SK-N-SH (cell line): ENCODE measurements around the gene SRGAP1. TPM values are rescaled to one million over a fixed set of nuclear protein-coding genes. Genes with fewer than 3 reads are reported as not detected.

Experiments
- CTCF ChIA-PET: fragments of 300-600, 350-600 bp; formaldehyde crosslinking; extraction: SDS; loops from one replicate; lab custom pipeline; 2021; lab: Yijun Ruan, JAX
- POLR2A ChIA-PET: fragments of 350-600 bp; sonication (Branson Sonifier 250); formaldehyde crosslinking; extraction: SDS; loops from one replicate; lab custom pipeline; 2020; ENCODE audit warnings: antibody characterized with exemption, inconsistent platforms; lab: Yijun Ruan, JAX
- DNase-seq: peaks from one replicate; pipeline ENCODE4 v3.0.0; 2012
- H2AFZ ChIP-seq: fragments of 200-600 bp; sonication (generic); 2 replicates; pipeline ENCODE4 v1.8.1; 2016; ENCODE audit warnings: antibody characterized with exemption, mild to moderate bottlenecking, low read depth
- H3F3A ChIP-seq: fragments of 200-600 bp; sonication (generic); replicated peaks from 2 replicates; pipeline ENCODE3; 2016; ENCODE audit warnings: antibody characterized with exemption, mild to moderate bottlenecking; ENCODE audit not compliant: insufficient read depth
- H3K27ac ChIP-seq, 2 experiments: fragments of 200-500 bp in 1 of 2; fragments of 200-600 bp in 1 of 2; sonication (Bioruptor generic) in 1 of 2; sonication (generic), shearing (Covaris generic) in 1 of 2; 2 replicates each; pipeline versions ENCODE4 v1.5.1 to v1.6.1; 2014 to 2016; ENCODE audit warnings: low read depth in 2 of 2, inconsistent platforms in 1 of 2, low read length in 1 of 2, mild to moderate bottlenecking in 1 of 2, mixed read lengths in 1 of 2
- H3K27me3 ChIP-seq: fragments of 200-600 bp; sonication (generic), shearing (Covaris generic); 2 replicates; pipeline ENCODE4 v1.6.1; 2016; ENCODE audit warnings: mixed run types; ENCODE audit not compliant: insufficient read depth
- H3K36me3 ChIP-seq, 2 experiments: fragments of 200-500 bp in 1 of 2; fragments of 200-600 bp in 1 of 2; sonication (Bioruptor generic) in 1 of 2; sonication (generic) in 1 of 2; replicated peaks in 1 of 2; 2 replicates each; pipeline versions ENCODE3 to v1.5.1; 2014 to 2016; ENCODE audit warnings: low read length in 1 of 2, mild to moderate bottlenecking in 1 of 2; ENCODE audit not compliant: insufficient read depth in 2 of 2, control insufficient read depth in 1 of 2
- H3K4me1 ChIP-seq, 2 experiments: fragments of 200-500 bp in 1 of 2; fragments of 200-600 bp in 1 of 2; sonication (Bioruptor generic) in 1 of 2; sonication (generic), shearing (Covaris generic) in 1 of 2; 2 replicates each; pipeline versions ENCODE4 v1.5.1 to v1.6.1; 2014 to 2016; ENCODE audit warnings: low read depth in 1 of 2, low read length in 1 of 2, mixed run types in 1 of 2; ENCODE audit not compliant: insufficient read depth in 2 of 2, control insufficient read depth in 1 of 2
- H3K4me2 ChIP-seq: fragments of 200-600 bp; sonication (generic), shearing (Covaris generic); 2 replicates; pipeline ENCODE4 v1.6.1; 2017; ENCODE audit warnings: mixed run types
- H3K4me3 ChIP-seq, 2 experiments: fragments of 200-500 bp in 1 of 2; fragments of 200-600 bp in 1 of 2; sonication (Bioruptor generic) in 1 of 2; sonication (generic), shearing (Covaris generic) in 1 of 2; 2 replicates each; pipeline versions ENCODE4 v1.5.1 to v1.8.1; 2014 to 2016; ENCODE audit warnings: low read depth in 2 of 2, inconsistent platforms in 1 of 2, low read length in 1 of 2, mild to moderate bottlenecking in 1 of 2, mixed read lengths in 1 of 2, moderate library complexity in 1 of 2
- H3K79me2 ChIP-seq: fragments of 200-600 bp; sonication (generic); 2 replicates; pipeline ENCODE4 v1.8.1; 2017; ENCODE audit warnings: mild to moderate bottlenecking; ENCODE audit not compliant: insufficient read depth
- H3K9ac ChIP-seq: fragments of 200-600 bp; sonication (generic); 2 replicates; pipeline ENCODE4 v1.6.1; 2017; ENCODE audit warnings: mixed run types
- H3K9me2 ChIP-seq: fragments of 200-600 bp; sonication (generic); 2 replicates; pipeline ENCODE4 v1.6.1; 2017; ENCODE audit warnings: mixed run types
- H3K9me3 ChIP-seq: fragments of 200-600 bp; sonication (generic); 2 replicates; pipeline ENCODE4 v1.6.1; 2017; ENCODE audit warnings: mixed run types, mild to moderate bottlenecking, moderate library complexity
- H4K20me1 ChIP-seq: fragments of 200-600 bp; sonication (generic); 2 replicates; pipeline ENCODE4 v1.6.1; 2017; ENCODE audit warnings: mild to moderate bottlenecking, mixed run types; ENCODE audit not compliant: insufficient read depth
- CTCF ChIP-seq: fragments of 200-600 bp; sonication (generic); IDR thresholded peaks from 2 replicates; pipeline ENCODE4 v1.6.1; 2017; ENCODE audit warnings: antibody characterized with exemption, mild to moderate bottlenecking, moderate library complexity
- ELF1 ChIP-seq: IDR thresholded peaks from 2 replicates; pipeline ENCODE4 v1.4.0; 2012
- EP300 ChIP-seq, 2 experiments: IDR thresholded peaks; 2 replicates each; pipeline versions ENCODE4 v1.4.0 to v1.6.1; 2012; ENCODE audit warnings: borderline replicate concordance in 1 of 2, low read depth in 1 of 2, low read length in 1 of 2
- EZH2phosphoT487 ChIP-seq: fragments of 200-600 bp; sonication (generic); IDR thresholded peaks from 2 replicates; pipeline ENCODE4 v1.6.1; 2017; ENCODE audit warnings: low read depth, mixed run types, mild to moderate bottlenecking, antibody characterized with exemption, moderate library complexity, borderline replicate concordance
- FOSL2 ChIP-seq: IDR thresholded peaks from 2 replicates; pipeline ENCODE4 v1.4.0; 2012; ENCODE audit warnings: low read depth, mild to moderate bottlenecking, moderate library complexity, borderline replicate concordance
- FOXM1 ChIP-seq: IDR thresholded peaks from 2 replicates; pipeline ENCODE4 v1.4.0; 2012; ENCODE audit warnings: low read depth, mild to moderate bottlenecking
- JUND ChIP-seq: IDR thresholded peaks from 2 replicates; pipeline ENCODE4 v1.4.0; 2012
- MEF2A ChIP-seq: IDR thresholded peaks from 2 replicates; pipeline ENCODE4 v1.4.0; 2012; ENCODE audit warnings: low read depth, borderline replicate concordance
- NFIC ChIP-seq: IDR thresholded peaks from 2 replicates; pipeline ENCODE4 v1.4.0; 2012; ENCODE audit warnings: borderline replicate concordance
- NRF1 ChIP-seq: IDR thresholded peaks from 2 replicates; pipeline ENCODE4 v1.6.1; 2012; ENCODE audit warnings: low read depth, mild to moderate bottlenecking, low read length
- PBX3 ChIP-seq: IDR thresholded peaks from 2 replicates; pipeline ENCODE4; 2012
- POLR2AphosphoS5 ChIP-seq: IDR thresholded peaks from 2 replicates; pipeline ENCODE4 v1.6.1; 2012; ENCODE audit warnings: low read depth, low read length
- RAD21 ChIP-seq: IDR thresholded peaks from 2 replicates; pipeline ENCODE4 v1.6.1; 2012; ENCODE audit warnings: mild to moderate bottlenecking, low read length
- RCOR1 ChIP-seq: fragments of 150-350 bp; IDR thresholded peaks from 2 replicates; pipeline ENCODE4 v1.6.1; 2017; ENCODE audit warnings: antibody characterized with exemption, low read length
- RXRA ChIP-seq: IDR thresholded peaks from 2 replicates; pipeline ENCODE4 v1.4.0; 2012; ENCODE audit warnings: low read depth, mild to moderate bottlenecking, borderline replicate concordance
- SMC3 ChIP-seq: IDR thresholded peaks from 2 replicates; pipeline ENCODE4 v1.6.1; 2012; ENCODE audit warnings: low read depth, low read length, improper control_type of control experiment
- TCF12 ChIP-seq: IDR thresholded peaks from 2 replicates; pipeline ENCODE4 v1.4.0; 2012
- TEAD4 ChIP-seq: IDR thresholded peaks from 2 replicates; pipeline ENCODE4 v1.4.0; 2012; ENCODE audit warnings: mild to moderate bottlenecking, borderline replicate concordance; ENCODE audit not compliant: insufficient read depth
- USF1 ChIP-seq: IDR thresholded peaks from 2 replicates; pipeline ENCODE4 v1.4.0; 2012; ENCODE audit warnings: low read depth, borderline replicate concordance
- whole genome bisulfite sequencing: methylation state at CpG from one replicate; pipeline ENCODE4 v1.1.6; 2017; ENCODE audit warnings: low lambda C conversion rate; 5-methylcytosine and 5-hydroxymethylcytosine counted together
- polyA plus RNA-seq, 3 experiments: library from polyadenylated mRNA; depleted of rRNA; stranded (reverse); fragments of >200 nt; gene quantifications; 2 replicates each; pipeline ENCODE4 v1.2.3, GENCODE V29; 2012
- TF ChIP-seq, protein P1 (sequence below): IDR thresholded peaks from 2 replicates; pipeline ENCODE4 v1.4.0; 2012; ENCODE audit warnings: low read depth

SRGAP1 gene
- polyA plus RNA-seq, 1 of the 3 experiments (the other 2 are of a cell fraction), result 2.6 TPM

- TF ChIP-seq SMC3 (no peak), MEF2A (no peak), RAD21 (no peak), USF1 (no peak), POLR2AphosphoS5 (no peak), FOXM1 (no peak), RCOR1 (no peak)
- TF ChIP-seq, all 33 proteins: peak for 0
These were observed 342.3 kb downstream of the SRGAP1 start (continued) for GRCh38 chr12:64186789-64187188.

DNA sequence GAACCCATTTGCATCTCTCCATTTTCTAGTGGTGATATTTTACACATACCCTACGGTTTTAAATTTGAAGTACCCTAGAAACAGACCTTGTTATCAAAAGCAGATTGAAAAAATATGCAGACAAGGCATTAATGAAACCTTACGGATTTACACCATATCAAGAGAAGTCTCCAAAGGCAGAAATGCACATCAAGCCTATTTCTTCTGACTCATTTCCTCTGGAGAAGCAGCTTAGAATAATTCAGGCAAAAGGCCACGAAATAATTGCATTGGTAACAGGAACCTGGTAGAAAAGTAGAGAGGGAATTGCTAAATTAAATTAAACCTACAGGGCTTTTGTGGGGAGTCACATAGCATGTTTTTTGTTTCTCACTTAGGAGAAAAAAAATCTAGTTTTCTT is 342.9 kb downstream of the SRGAP1 start:
- POLR2A ChIA-PET, result no interaction called here
- no peak overlapping the region for H3K4me3 ChIP-seq
- peak overlapping the region; percentile 65 for H3K4me2 ChIP-seq

More for the DNA sequence above, 342.9 kb downstream of the SRGAP1 start:
- Histone ChIP-seq H3K36me3 (no peaks in the 10 kb centered on the region), H3K9ac (peak overlapping the region; percentile 17; the same call in 1 of the 2 replicates), H3K27me3 (no peaks in the 10 kb centered on the region), H3F3A (peaks cover 25% of the 10 kb centered on the region), H3K4me1 (peaks cover 7 to 29% of the 10 kb centered on the region in 2 experiments), H3K79me2 (no peaks in the 10 kb centered on the region), H3K9me3 (no peaks in the 10 kb centered on the region), H4K20me1 (no peaks in the 10 kb centered on the region), H2AFZ (peak overlapping the region; percentile 59; the same call in 1 of the 2 replicates), H3K27ac (peak overlapping the region; percentile 68 to 79), H3K9me2 (no peaks in the 10 kb centered on the region)
- WGBS, result 19% methylated on average over 3 of the region's 3 CpGs
- DNase-seq, result no peak
- CTCF ChIA-PET, result interaction anchor here (1.0 kb wide), 1 partner anchor 344 kb away, joined by 4 read pairs; the partner anchor contains the start of gene SRGAP1
- TF ChIP-seq RXRA (peak; percentile 25; the same call in 1 of the 2 replicates), TEAD4 (no peak), FOSL2 (peak; percentile 52; the same call in 1 of the 2 replicates), POLR2AphosphoS5 (no peak; the same call in 1 of the 2 replicates), NFIC (peak; percentile 60; the same call in 1 of the 2 replicates), NRF1 (no peak), JUND (peak; percentile 57), TCF12 (peak; percentile 59), PBX3 (no peak), ELF1 (no peak), EZH2phosphoT487 (no peak), SMC3 (no peak), EP300 (IDR thresholded peaks at IDR 0.05; ENCODE audit: borderline replicate concordance in 1 of 2, low read depth in 1 of 2, low read length in 1 of 2) (peak in 1 of 2 experiments; percentile 23; a peak in 1 of 4 replicates), USF1 (no peak), MEF2A (no peak), CTCF (no peak)
- TF ChIP-seq, protein P1, sequence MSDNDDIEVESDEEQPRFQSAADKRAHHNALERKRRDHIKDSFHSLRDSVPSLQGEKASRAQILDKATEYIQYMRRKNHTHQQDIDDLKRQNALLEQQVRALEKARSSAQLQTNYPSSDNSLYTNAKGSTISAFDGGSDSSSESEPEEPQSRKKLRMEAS, result no peak
